PFSK-1 (cell line): ENCODE measurements around the gene CEP68.

Experiments
- FOXP2 ChIP-seq: optimal IDR thresholded peaks from 2 replicates; pipeline ENCODE3; 2011; ENCODE audit warnings: borderline replicate concordance, control low read depth, inconsistent platforms; ENCODE audit not compliant: insufficient read depth; ENCODE audit errors: extremely low read length, extremely low read depth
- POLR2AphosphoS5 ChIP-seq: IDR thresholded peaks from 2 replicates; pipeline ENCODE4 v1.6.1; 2012; ENCODE audit warnings: low read depth, mild to moderate bottlenecking, control low read depth, low read length, moderate library complexity
- REST ChIP-seq, 2 experiments: IDR thresholded peaks; 2 replicates each; pipeline versions ENCODE4 v1.6.1 to v1.8.0; 2011 to 2012; ENCODE audit warnings: low read depth in 2 of 2, low read length in 2 of 2, control low read depth in 1 of 2, inconsistent platforms in 1 of 2, mild to moderate bottlenecking in 1 of 2, moderate library complexity in 1 of 2; ENCODE audit not compliant: insufficient read depth in 1 of 2
- SIN3A ChIP-seq: IDR thresholded peaks from 2 replicates; pipeline ENCODE4 v1.6.1; 2012; ENCODE audit warnings: mild to moderate bottlenecking, low read length, moderate library complexity, borderline replicate concordance; ENCODE audit not compliant: insufficient read depth
- TAF1 ChIP-seq: IDR thresholded peaks from 2 replicates; pipeline ENCODE4 v1.6.1; 2012; ENCODE audit warnings: low read length, control low read depth, borderline replicate concordance; ENCODE audit not compliant: insufficient read depth

The CEP68 gene

DNA sequence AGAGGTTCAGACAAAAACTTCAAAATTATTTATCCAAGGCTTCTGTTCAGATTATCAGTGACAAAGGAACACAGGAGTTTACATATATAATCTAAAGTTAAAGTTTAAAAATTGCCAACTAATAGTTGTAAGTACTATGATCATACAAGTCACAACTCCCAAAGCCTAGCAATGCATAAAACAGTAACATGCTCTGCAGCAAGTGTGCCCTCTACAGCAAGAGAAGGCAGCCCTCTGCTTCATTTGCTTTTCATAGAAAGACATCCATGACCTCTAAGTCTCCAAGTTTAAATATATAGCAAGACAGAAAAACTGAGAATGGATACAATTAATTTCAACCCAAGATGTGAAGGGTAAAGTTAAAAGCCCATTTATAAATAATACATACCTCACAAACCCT lies 60.4 kb downstream of the CEP68 start:
- no peak for TF ChIP-seq REST (IDR thresholded peaks at IDR 0.05; ENCODE audit: insufficient read depth in 1 of 2, low read depth in 2 of 2, low read length in 2 of 2)

- TF ChIP-seq REST (IDR thresholded peaks at IDR 0.05; ENCODE audit: insufficient read depth in 1 of 2, low read depth in 2 of 2, low read length in 2 of 2) (no peak), FOXP2 (no peak), SIN3A (no peak), TAF1 (no peak), POLR2AphosphoS5 (no peak)
Measured at GRCh38 chr2:65120990-65121693, 64.9 kb downstream of the CEP68 start.

DNA sequence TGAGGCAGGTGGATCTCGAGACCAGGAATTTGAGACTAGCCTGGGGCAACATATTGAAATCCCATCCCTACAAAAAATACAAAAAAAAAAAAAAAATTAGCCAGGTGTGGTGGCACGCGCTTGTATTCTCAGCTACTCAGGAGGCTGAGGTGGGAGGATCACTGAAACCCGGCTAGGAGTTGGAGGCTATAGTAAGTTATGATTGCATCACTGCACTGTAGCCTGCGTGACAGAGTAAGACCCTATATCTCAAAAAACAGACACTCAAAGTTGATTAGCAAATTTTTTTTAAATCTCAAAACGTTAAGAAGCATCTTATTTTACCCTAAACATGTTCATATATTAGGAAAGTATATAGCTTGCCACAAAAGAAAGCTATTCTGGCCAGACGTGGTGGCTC lies 66.1 kb downstream of the CEP68 start:
- TF ChIP-seq SIN3A (no peak), FOXP2 (no peak), REST (IDR thresholded peaks at IDR 0.05; ENCODE audit: insufficient read depth in 1 of 2, low read depth in 2 of 2, low read length in 2 of 2) (no peak), TAF1 (no peak)

GRCh38 chr2:65128297-65129190 lies 72.3 kb downstream of the CEP68 start:
- TF ChIP-seq POLR2AphosphoS5, result no peak
- TF ChIP-seq FOXP2, result no peak

GRCh38 chr2:65129286-65129825 lies 73.1 kb downstream of the CEP68 start:
- TF ChIP-seq REST (IDR thresholded peaks at IDR 0.05; ENCODE audit: insufficient read depth in 1 of 2, low read depth in 2 of 2, low read length in 2 of 2), result no peak
- no peak for TF ChIP-seq TAF1
- TF ChIP-seq POLR2AphosphoS5, result no peak
- no peak for TF ChIP-seq SIN3A
- TF ChIP-seq FOXP2, result no peak
